Adipocyte (in vitro differentiated cells): ENCODE measurements around the gene ODF4.
A peak's percentile ranks its signal among the peaks of the same experiment; 100 is the strongest.
"Not testable (repeated sequence)": the region's sequence is repeated elsewhere in the genome, so short reads cannot be mapped to it uniquely, and the experiment has no call there.

Source experiments
- DNase-seq: peaks from one replicate; pipeline ENCODE4 v3.0.0-alpha.2; 2015; ENCODE audit warnings: low read depth
- H3K27me3 ChIP-seq: replicated peaks from 2 replicates; pipeline ENCODE4 v1.7.0; 2013; ENCODE audit warnings: mild to moderate bottlenecking, low read length, moderate library complexity; ENCODE audit not compliant: control insufficient read depth, insufficient read depth
- H3K36me3 ChIP-seq: 2 replicates; pipeline ENCODE4 v1.7.0; 2013; ENCODE audit warnings: low read length, mild to moderate bottlenecking, moderate library complexity; ENCODE audit not compliant: control insufficient read depth, insufficient read depth, severe bottlenecking
- H3K4me1 ChIP-seq: 2 replicates; pipeline ENCODE4 v1.7.0; 2013; ENCODE audit warnings: mild to moderate bottlenecking, low read length, moderate library complexity; ENCODE audit not compliant: control insufficient read depth, insufficient read depth
- H3K4me3 ChIP-seq: 2 replicates; pipeline ENCODE4 v1.7.0; 2013; ENCODE audit warnings: mild to moderate bottlenecking, low read length, moderate library complexity
- H3K9ac ChIP-seq: 2 replicates; pipeline ENCODE4 v1.7.0; 2013; ENCODE audit warnings: mild to moderate bottlenecking, low read length, moderate library complexity
- H3K9me3 ChIP-seq: 2 replicates; pipeline ENCODE4 v1.7.0; 2013; ENCODE audit warnings: mild to moderate bottlenecking, low read length, moderate library complexity; ENCODE audit not compliant: control insufficient read depth

The ODF4 gene

DNA sequence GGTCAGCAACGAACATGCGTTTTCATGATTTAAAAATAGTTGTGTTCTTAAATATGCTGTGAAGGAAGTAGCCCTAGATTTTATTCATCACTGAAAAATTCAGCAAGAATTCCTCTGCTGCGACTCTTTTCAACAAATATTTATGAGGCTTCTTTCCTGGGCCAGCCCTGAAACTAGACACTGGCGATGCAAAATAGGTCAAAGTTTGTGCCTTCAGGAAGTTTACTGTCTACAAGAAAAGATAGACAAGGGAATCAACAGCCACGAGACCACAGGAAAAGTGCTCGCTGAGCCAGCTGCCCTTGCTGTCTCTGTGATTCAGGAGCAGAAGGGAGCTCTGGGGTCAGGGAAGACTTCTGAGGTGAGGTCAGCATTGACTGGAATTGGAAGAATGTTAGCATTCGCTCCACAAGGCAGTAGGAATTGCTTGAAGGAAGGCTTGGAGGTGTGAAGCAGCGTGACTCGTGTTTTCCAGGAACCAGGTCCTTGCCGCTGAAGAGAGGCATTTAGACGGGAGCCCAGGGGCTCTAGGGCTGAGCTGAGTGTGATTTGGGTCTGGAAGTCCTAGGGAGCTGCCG, 45.2 kb downstream of the ODF4 start:
- peaks cover 21% of the 10 kb centered on the region for H3K36me3 ChIP-seq
- H3K9me3 ChIP-seq = no peaks in the 10 kb centered on the region
- peak overlapping the region; percentile 99 for H3K9ac ChIP-seq
- H3K4me3 ChIP-seq = peak overlapping the region; percentile 100
- no peaks in the 10 kb centered on the region for H3K27me3 ChIP-seq
- peak; percentile 70 for DNase-seq
- H3K4me1 ChIP-seq = peaks cover 34% of the 10 kb centered on the region

DNA sequence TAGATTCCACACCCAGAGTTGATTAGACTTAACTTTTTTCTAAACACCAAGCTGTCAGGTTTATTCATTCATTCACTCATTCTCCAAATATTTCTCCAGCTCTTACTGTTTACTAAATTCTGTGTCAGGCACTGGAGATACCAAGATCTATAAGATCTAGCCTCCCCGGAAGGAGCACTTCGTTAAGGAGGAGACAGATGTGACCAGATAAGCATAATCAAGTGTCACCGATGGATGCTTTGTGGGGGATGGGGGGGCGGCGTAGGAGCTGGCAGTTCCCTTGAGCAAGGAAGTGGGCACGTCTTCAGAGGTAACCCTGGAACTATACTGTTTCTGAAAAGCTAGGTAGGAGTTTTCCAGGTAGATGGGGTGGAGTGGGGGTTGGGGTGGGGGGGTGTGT, 47.2 kb downstream of the ODF4 start:
- no peak for DNase-seq
- Histone ChIP-seq H3K4me3 (no peak overlapping the region), H3K4me1 (peaks cover 19% of the 10 kb centered on the region), H3K9me3 (no peaks in the 10 kb centered on the region), H3K36me3 (peaks cover 1% of the 10 kb centered on the region), H3K27me3 (no peaks in the 10 kb centered on the region), H3K9ac (no peak overlapping the region)

DNA sequence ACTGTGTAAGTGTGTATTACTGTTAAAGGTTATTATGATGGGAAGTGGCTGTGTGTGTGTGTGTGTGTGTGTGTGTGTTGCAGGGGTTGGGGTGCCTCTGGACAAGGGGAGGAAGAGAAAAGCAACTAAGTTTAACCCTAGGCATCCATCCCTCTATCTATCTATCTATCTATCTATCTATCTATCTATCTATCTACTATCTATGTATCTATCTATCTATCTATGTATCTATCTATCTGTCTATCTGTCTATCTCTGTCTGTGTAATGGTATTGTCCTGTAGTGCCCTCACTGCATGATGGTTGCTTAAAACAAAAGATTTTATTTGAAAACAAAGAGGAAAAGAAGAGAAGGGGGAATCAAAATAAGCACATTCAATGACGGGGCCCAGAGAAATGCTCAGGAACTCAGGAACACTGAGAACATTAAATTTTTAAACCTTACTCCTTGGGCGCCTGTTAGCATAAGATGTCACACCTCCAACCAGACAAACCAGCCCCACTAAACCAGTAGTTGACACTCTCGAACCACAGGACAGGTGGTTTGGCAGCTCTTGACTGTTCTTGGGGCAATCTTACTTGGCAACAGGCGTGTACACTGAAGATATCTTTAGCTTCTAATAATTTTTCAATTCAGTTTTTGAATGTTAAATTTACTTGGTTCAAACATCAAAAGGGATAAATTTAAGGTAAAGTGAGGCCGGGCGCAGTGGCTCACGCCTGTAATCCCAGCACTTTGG, 48.4 kb downstream of the ODF4 start:
- no peak overlapping the region for H3K9ac ChIP-seq
- H3K9me3 ChIP-seq = no peaks in the 10 kb centered on the region
- no peaks in the 10 kb centered on the region for H3K27me3 ChIP-seq
- H3K4me3 ChIP-seq = no peak overlapping the region
- no peak for DNase-seq
- H3K4me1 ChIP-seq = peaks cover 19% of the 10 kb centered on the region
- H3K36me3 ChIP-seq = no peaks in the 10 kb centered on the region

DNA sequence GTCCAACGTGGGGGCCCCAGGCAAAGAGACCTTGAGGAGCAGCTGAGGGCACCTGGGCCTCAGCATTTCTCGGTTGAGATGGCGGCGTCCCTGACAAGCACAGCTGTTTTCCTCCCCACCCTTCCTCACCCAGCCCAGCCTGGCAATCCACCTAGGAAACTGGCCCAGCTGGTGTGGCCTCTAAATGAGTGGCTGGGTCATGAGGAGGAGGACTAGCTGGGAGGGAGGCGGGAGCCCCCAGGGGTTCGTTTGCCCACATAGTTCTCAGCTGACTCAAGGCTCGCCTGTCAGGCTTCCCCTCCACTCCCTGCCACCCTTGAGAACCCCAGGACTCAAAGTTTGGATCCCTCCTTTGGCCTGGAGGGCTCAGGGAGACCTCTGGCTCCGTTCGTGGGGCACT, 52.1 kb downstream of the ODF4 start:
- H3K4me3 ChIP-seq = no peak overlapping the region
- no peak for DNase-seq
- H3K4me1 ChIP-seq = peaks cover 6% of the 10 kb centered on the region
- no peaks in the 10 kb centered on the region for H3K36me3 ChIP-seq
- H3K27me3 ChIP-seq = peaks cover 25% of the 10 kb centered on the region
- H3K9me3 ChIP-seq = no peaks in the 10 kb centered on the region
- no peak overlapping the region for H3K9ac ChIP-seq

DNA sequence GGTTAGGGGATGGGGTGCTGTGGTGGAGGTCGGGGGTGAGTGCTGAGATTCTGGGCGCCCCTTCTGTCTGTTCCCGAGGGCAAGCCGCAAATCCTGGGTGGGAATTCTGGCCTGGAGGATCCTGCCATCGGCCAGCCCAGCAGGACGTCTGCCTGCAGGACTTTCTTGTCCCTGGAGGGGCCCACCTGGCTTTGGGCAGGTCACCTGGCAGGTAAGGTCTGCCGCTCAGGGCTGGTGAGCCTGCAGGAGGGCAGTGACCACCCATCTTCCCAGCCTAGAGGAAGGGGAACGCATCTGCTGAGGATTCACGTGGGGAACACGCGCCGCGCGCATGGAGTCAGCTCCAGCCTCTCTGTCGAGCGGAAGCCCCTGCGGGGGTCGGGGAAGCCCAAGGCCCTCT, 52.6 kb downstream of the ODF4 start:
- no peaks in the 10 kb centered on the region for H3K9me3 ChIP-seq
- no peak for DNase-seq
- H3K27me3 ChIP-seq = peaks cover 29% of the 10 kb centered on the region
- H3K9ac ChIP-seq = no peak overlapping the region
- no peak overlapping the region for H3K4me3 ChIP-seq
- peaks cover 6% of the 10 kb centered on the region for H3K4me1 ChIP-seq
- no peaks in the 10 kb centered on the region for H3K36me3 ChIP-seq

DNA sequence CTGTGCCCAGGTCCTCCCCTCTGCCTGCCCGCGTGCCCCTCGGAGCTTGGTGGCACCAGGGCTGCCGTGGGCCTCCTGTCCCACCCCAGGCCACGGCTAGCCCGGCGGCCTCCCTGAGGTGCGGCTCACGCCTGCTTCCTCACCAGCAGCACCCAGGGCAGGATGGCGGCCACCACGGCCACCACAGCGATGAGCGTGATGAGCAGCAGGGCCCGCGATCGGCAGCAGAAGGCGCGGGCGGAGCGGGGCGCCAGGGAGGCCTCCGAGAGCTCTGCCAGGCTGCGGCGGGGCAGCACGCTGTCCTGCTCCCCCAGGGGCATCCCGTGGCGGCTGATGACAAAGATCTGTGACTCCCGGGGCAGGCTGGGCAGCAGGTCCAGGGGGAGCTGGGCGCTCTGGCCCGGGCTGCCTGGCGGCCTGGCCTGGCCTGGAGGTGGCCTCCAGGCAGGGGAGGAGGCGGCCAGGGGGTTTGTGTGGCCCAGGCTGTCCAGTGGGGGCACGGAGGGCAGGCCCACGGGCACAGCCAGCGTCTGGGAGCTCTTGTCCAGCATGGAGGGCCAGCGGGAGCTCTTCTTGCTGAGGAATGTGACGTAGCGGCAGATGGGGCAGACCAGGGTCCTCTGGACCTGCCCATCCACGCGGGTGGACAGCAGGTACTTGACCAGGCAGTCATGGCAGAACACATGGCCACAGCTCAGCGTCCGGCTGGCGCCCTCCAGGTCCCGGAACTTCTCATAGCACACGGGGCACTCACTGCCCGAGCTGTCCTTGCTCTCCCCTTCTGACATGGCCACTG, 53.2 kb downstream of the ODF4 start:
- Histone ChIP-seq H3K4me3 (no peak overlapping the region), H3K4me1 (peaks cover 6% of the 10 kb centered on the region), H3K9me3 (no peaks in the 10 kb centered on the region), H3K9ac (no peak overlapping the region), H3K36me3 (no peaks in the 10 kb centered on the region), H3K27me3 (peaks cover 35% of the 10 kb centered on the region)
- DNase-seq = no peak

DNA sequence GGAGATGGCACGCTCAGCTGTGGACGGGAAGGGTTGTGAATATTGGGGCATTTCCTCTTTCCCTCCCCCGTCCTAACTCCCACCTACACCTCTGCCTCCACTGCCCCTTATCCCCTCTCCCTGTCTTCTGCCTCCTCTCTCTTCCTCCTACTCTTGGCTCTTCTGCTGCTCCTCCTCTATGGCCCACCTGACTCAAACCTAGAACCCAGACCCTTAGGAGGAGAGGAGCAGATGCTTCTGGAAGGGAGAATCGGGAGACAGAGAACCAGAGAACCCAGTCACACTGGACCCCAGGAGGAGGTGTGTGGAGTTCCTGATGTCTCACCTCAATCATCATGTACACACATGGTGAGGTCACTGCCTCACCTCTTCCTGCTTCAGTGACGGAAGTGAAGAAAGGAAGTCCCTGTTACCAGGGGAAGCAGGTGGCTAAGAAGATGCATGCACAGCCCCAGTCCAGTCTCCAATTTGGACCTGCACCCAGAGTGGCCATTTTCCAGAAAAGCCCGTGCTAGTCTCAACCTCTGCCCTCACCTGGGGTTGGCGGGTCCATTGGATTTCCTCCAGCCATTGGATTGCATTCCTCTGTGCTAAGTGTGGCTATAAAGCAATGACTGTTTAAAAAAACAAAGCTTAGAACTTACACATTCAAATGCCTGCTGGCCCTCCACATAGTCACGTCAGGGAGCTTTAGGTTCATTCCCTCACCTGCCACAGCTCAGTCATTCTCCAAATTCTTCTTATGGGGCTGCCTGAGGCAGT, 54.0 kb downstream of the ODF4 start:
- Histone ChIP-seq H3K4me1 (peaks cover 6% of the 10 kb centered on the region), H3K36me3 (no peaks in the 10 kb centered on the region), H3K4me3 (no peak overlapping the region), H3K9me3 (no peaks in the 10 kb centered on the region), H3K9ac (no peak overlapping the region), H3K27me3 (peaks cover 43% of the 10 kb centered on the region)
- no peak for DNase-seq

DNA sequence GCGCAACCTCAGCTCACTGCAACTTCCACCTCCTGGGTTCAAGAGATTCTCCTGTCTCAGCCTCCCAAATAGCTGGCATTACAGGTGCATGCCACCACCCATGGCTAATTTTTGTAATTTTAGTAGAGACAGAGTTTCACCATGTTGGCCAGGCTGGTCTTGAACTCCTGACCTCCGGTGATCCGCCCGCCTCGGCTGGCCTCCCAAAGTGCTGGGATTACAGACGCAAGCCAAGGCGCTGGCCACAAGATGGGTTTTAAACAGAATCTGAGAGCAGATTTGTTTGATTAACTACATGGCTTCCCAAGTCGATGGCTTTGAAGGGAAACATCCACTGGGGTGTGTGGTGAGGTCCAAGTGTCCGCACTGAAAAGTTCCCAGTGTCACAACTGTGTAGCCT, 54.9 kb downstream of the ODF4 start:
- H3K9me3 ChIP-seq, H3K4me3 ChIP-seq, DNase-seq, H3K9ac ChIP-seq, H3K4me1 ChIP-seq, H3K36me3 ChIP-seq: not testable (repeated sequence)
- peaks cover 44% of the 10 kb centered on the region for H3K27me3 ChIP-seq
